GM12878 (cell line): Measurements from ENCODE around the gene POLA1.

Experiments used
- CEBPB ChIP-seq, 2 experiments: fragments of 150-350 bp in 1 of 2; IDR thresholded peaks; 2 replicates each; pipeline ENCODE4 v1.6.1; 2012 to 2014; ENCODE audit warnings: low read depth in 2 of 2, low read length in 2 of 2, borderline replicate concordance in 1 of 2, inconsistent platforms in 1 of 2
- CHD2 ChIP-seq: IDR thresholded peaks from 2 replicates; pipeline ENCODE4 v1.6.1; 2011; ENCODE audit warnings: low read depth, low read length, improper control_type of control experiment, borderline replicate concordance
- CREB1 ChIP-seq: IDR thresholded peaks from 2 replicates; pipeline ENCODE4 v1.6.1; 2012; ENCODE audit warnings: low read depth, mild to moderate bottlenecking, inconsistent platforms
- EZH2 ChIP-seq: IDR thresholded peaks from 2 replicates; pipeline ENCODE4 v1.6.1; 2012; ENCODE audit warnings: low read depth, mild to moderate bottlenecking, control low read depth, inconsistent platforms, low read length, borderline replicate concordance; ENCODE audit not compliant: control insufficient read depth
- MXI1 ChIP-seq: fragments of 150-350 bp; IDR thresholded peaks from 2 replicates; pipeline ENCODE4 v1.6.1; 2011; ENCODE audit warnings: low read depth, mild to moderate bottlenecking, inconsistent platforms, low read length, improper control_type of control experiment
- NFYB ChIP-seq: IDR thresholded peaks from 2 replicates; pipeline ENCODE4 v1.6.1; 2011; ENCODE audit warnings: low read depth, mild to moderate bottlenecking, low read length, improper control_type of control experiment, moderate library complexity; ENCODE audit not compliant: insufficient read depth
- POLR2AphosphoS5 ChIP-seq: IDR thresholded peaks from 2 replicates; pipeline ENCODE4 v1.6.1; 2011; ENCODE audit warnings: mild to moderate bottlenecking, low read length, inconsistent platforms
- SRF ChIP-seq, 2 experiments: IDR thresholded peaks; 2 replicates each; pipeline ENCODE4 v1.6.1; 2011; ENCODE audit warnings: low read depth in 2 of 2, low read length in 2 of 2, mild to moderate bottlenecking in 1 of 2, moderate library complexity in 1 of 2
- TCF12 ChIP-seq: IDR thresholded peaks from 2 replicates; pipeline ENCODE4 v1.6.1; 2011; ENCODE audit warnings: low read depth, mild to moderate bottlenecking, low read length
- TF ChIP-seq, protein P1 (sequence below), 3 experiments: IDR thresholded peaks in 2 of 3; conservative IDR thresholded peaks in 1 of 3; 2 replicates each; pipeline ENCODE4 v1.5.1; 2011; ENCODE audit warnings: low read depth in 3 of 3, low read length in 3 of 3, mild to moderate bottlenecking in 3 of 3, control low read depth in 2 of 3, moderate library complexity in 2 of 3, inconsistent platforms in 1 of 3, mixed read lengths in 1 of 3; ENCODE audit not compliant: control insufficient read depth in 2 of 3, insufficient read depth in 1 of 3; ENCODE audit errors: extremely low read depth in 1 of 3

DNA sequence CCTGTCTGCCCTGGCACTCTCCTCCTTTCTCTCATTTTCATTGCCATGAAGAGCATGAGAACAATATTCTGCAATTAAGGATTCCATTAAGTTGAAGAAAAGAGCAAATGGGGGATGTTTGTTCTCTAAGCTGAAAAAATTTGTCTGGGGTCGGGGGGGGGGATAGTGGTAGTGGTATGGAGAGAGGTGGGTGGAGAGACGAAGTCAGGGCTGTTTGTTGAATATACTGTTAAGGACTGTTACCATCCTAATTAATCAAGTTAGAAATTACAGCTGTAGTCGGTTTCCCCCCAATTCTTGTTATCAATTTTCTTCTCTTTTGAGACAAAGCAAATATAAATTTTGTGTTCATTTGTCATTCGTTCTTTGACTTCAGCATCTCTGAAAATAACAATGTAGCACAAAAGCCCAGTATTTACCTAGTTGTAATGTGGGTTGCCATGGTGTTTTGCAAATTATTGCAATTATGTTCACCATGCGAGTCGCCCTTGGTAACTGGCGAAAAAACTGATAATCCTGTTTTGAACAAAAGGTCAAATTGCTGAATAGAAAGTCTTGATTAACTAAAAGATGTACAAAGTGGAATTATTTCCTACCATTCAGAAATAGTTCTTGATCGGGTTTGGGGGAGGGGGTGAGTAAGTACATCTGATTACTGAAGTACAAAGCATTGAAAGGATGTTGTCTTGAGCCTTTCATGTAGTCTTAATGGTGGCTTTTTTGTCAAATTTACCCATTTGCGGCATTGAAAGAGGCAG, 183.0 kb downstream of the POLA1 start:
- TF ChIP-seq CHD2: no peak
- no peak for TF ChIP-seq MXI1
- no peak for TF ChIP-seq EZH2
- TF ChIP-seq CEBPB (IDR thresholded peaks at IDR 0.05; ENCODE audit: borderline replicate concordance in 1 of 2, low read depth in 2 of 2, low read length in 2 of 2): no peak
- TF ChIP-seq SRF (IDR thresholded peaks at IDR 0.05; ENCODE audit: low read depth in 2 of 2, low read length in 2 of 2): no peak
- no peak for TF ChIP-seq CREB1
- TF ChIP-seq TCF12: no peak
- TF ChIP-seq POLR2AphosphoS5: no peak
- TF ChIP-seq, protein P1, sequence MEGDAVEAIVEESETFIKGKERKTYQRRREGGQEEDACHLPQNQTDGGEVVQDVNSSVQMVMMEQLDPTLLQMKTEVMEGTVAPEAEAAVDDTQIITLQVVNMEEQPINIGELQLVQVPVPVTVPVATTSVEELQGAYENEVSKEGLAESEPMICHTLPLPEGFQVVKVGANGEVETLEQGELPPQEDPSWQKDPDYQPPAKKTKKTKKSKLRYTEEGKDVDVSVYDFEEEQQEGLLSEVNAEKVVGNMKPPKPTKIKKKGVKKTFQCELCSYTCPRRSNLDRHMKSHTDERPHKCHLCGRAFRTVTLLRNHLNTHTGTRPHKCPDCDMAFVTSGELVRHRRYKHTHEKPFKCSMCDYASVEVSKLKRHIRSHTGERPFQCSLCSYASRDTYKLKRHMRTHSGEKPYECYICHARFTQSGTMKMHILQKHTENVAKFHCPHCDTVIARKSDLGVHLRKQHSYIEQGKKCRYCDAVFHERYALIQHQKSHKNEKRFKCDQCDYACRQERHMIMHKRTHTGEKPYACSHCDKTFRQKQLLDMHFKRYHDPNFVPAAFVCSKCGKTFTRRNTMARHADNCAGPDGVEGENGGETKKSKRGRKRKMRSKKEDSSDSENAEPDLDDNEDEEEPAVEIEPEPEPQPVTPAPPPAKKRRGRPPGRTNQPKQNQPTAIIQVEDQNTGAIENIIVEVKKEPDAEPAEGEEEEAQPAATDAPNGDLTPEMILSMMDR (IDR thresholded peaks at IDR 0.05 in 2 of 3, conservative IDR thresholded peaks at IDR 0.05 in 1 of 3; ENCODE audit: control insufficient read depth in 2 of 3, extremely low read depth in 1 of 3, insufficient read depth in 1 of 3, low read depth in 3 of 3, low read length in 3 of 3): no peak
- TF ChIP-seq NFYB: no peak
